Measurements from ENCODE around the gene CACNA2D2. TPM values are rescaled to one million over a fixed set of nuclear protein-coding genes. Genes with fewer than 3 reads are reported as not detected.
"Not testable (repeated sequence)": the region's sequence is repeated elsewhere in the genome, so short reads cannot be mapped to it uniquely, and the experiment has no call there.

Gene CACNA2D2
- total and polyA plus RNA-seq, 8 donors = 15.4 to 86.6 (median 30.2) TPM

- Histone ChIP-seq H3K4me1 (peaks cover 14% of the 10 kb centered on the region in 2 donors), H3K27me3 (peaks cover 0 to 4% of the 10 kb centered on the region in 2 donors), H3K9me3 (no peaks in the 10 kb centered on the region), H3K36me3 (no peaks in the 10 kb centered on the region), H3K4me3 (no peak overlapping the region), H3K27ac (no peak overlapping the region)
- DNase-seq = no peak
- intact Hi-C loops (cut with DNase I) = no loop called here
- TF ChIP-seq CTCF (IDR thresholded peaks at IDR 0.05) = no peak
- no peak for ATAC-seq
These were observed 14.3 kb upstream of the CACNA2D2 start for GRCh38 chr3:50517721-50518206.

GRCh38 chr3:50516440-50516871 lies 13.0 kb upstream of the CACNA2D2 start:
- Histone ChIP-seq H3K9me3 (no peaks in the 10 kb centered on the region), H3K36me3 (no peaks in the 10 kb centered on the region), H3K27me3 (peaks cover 0 to 4% of the 10 kb centered on the region in 2 donors), H3K4me3 (no peak overlapping the region), H3K4me1 (peaks cover 14% of the 10 kb centered on the region in 2 donors), H3K27ac (peak overlapping the region; percentile 33 to 45)
- DNase-seq (no peak), ATAC-seq (peak; percentile 30)
- no peak for TF ChIP-seq CTCF (IDR thresholded peaks at IDR 0.05)
- intact Hi-C loops (cut with DNase I) = no loop called here

- peak overlapping the region; percentile 33 to 45 for H3K27ac ChIP-seq
- no peaks in the 10 kb centered on the region for H3K9me3 ChIP-seq
- peak in 3 of 4 donors; percentile 66 to 95 (median 84) for DNase-seq
- TF ChIP-seq CTCF (IDR thresholded peaks at IDR 0.05) = no peak
- intact Hi-C loops (cut with DNase I) = no loop called here
- H3K4me1 ChIP-seq = peaks cover 14% of the 10 kb centered on the region in 2 donors
- peak; percentile 79 for ATAC-seq
- H3K27me3 ChIP-seq = peaks cover 0 to 4% of the 10 kb centered on the region in 2 donors
- no peaks in the 10 kb centered on the region for H3K36me3 ChIP-seq
- H3K4me3 ChIP-seq = peak overlapping the region in 1 of 2 donors; percentile 0
These were observed 12.4 kb upstream of the CACNA2D2 start for GRCh38 chr3:50515565-50516439.

GRCh38 chr3:50512908-50513307 lies 9.5 kb upstream of the CACNA2D2 start:
- H3K27me3 ChIP-seq; H3K36me3 ChIP-seq; H3K27ac ChIP-seq; ATAC-seq; DNase-seq; H3K4me3 ChIP-seq; H3K9me3 ChIP-seq; intact Hi-C loops (cut with DNase I): not testable (repeated sequence)
- peaks cover 14% of the 10 kb centered on the region in 2 donors for H3K4me1 ChIP-seq

GRCh38 chr3:50512131-50512530 lies 8.7 kb upstream of the CACNA2D2 start:
- Histone ChIP-seq H3K4me1 (peaks cover 14% of the 10 kb centered on the region in 2 donors), H3K36me3 (no peaks in the 10 kb centered on the region), H3K27me3 (peaks cover 0 to 4% of the 10 kb centered on the region in 2 donors), H3K9me3 (no peaks in the 10 kb centered on the region), H3K27ac (no peak overlapping the region), H3K4me3 (no peak overlapping the region)
- intact Hi-C loops (cut with DNase I) = no loop called here
- DNase-seq = no peak
- no peak for TF ChIP-seq CTCF (IDR thresholded peaks at IDR 0.05)
- no peak for ATAC-seq
